Stimulated activated naive CD8-positive, alpha-beta T cell treated with anti-CD3 and anti-CD28 coated beads, Interleukin-15, amount 100 ng/mL, for 72 hours (primary cell): Measurements from ENCODE around the gene TENM4.
A peak's percentile ranks its signal among the peaks of the same experiment; 100 is the strongest.

Experiments
- ATAC-seq: fragments of 150-1000 bp; cut with Tn5 transposase; 2 replicates; pipeline ENCODE4 v1.10.0; 2021; ENCODE audit warnings: mild to moderate bottlenecking, moderate library complexity
- DNase-seq, 2 donors: peaks; one replicate each; pipeline ENCODE4 v3.0.0; 2021 to 2022
- H3K27ac Mint-ChIP-seq, 2 donors: one replicate each; pipeline ENCODE4 v1.8.0; 2022; ENCODE audit warnings: mild to moderate bottlenecking in 2 of 2, mixed read lengths in 2 of 2, moderate library complexity in 2 of 2
- H3K27me3 Mint-ChIP-seq: one replicate; pipeline ENCODE4 v1.8.0; 2022; ENCODE audit warnings: mixed read lengths
- H3K4me1 Mint-ChIP-seq: one replicate; pipeline ENCODE4 v1.8.0; 2022; ENCODE audit warnings: mild to moderate bottlenecking, mixed read lengths
- H3K4me3 Mint-ChIP-seq, 2 donors: one replicate each; pipeline ENCODE4 v1.8.0; 2022; ENCODE audit warnings: mild to moderate bottlenecking in 2 of 2, mixed read lengths in 2 of 2, moderate library complexity in 1 of 2
- H3K9me3 Mint-ChIP-seq, 2 donors: one replicate each; pipeline ENCODE4 v1.8.0; 2022; ENCODE audit warnings: mixed read lengths in 2 of 2

The TENM4 gene

DNA sequence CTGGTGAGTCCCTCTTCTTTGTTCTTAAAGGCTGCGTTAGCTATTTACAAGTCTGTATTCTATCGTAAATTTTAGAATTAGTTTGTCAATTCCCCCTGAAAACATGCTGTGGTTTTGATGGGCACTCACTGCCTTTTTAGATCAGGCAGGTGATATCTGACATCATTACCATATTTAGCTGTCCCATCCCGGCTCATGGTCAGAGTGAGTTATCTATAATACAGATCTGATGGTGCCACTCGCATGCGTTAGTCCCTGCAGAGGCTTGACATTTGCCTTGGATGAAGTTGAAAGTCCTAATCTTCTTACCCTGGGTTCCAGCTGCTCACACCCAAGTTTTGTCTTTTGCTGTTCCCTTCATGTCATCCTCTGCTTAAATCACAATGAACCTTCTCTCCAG, 715.6 kb downstream of the TENM4 start:
- no peak for DNase-seq
- Mint-ChIP-seq H3K27me3 (peaks cover 21% of the 10 kb centered on the region), H3K9me3 (no peaks in the 10 kb centered on the region), H3K27ac (no peak overlapping the region), H3K4me1 (no peaks in the 10 kb centered on the region), H3K4me3 (no peak overlapping the region)
- ATAC-seq = no peak

GRCh38 chr11:78722786-78723185, 718.0 kb downstream of the TENM4 start:
- ATAC-seq (no peak), DNase-seq (no peak)
- no peak overlapping the region for H3K27ac Mint-ChIP-seq
- H3K4me1 Mint-ChIP-seq = no peaks in the 10 kb centered on the region
- no peak overlapping the region for H3K4me3 Mint-ChIP-seq
- H3K27me3 Mint-ChIP-seq = no peaks in the 10 kb centered on the region
- H3K9me3 Mint-ChIP-seq = no peaks in the 10 kb centered on the region

DNA sequence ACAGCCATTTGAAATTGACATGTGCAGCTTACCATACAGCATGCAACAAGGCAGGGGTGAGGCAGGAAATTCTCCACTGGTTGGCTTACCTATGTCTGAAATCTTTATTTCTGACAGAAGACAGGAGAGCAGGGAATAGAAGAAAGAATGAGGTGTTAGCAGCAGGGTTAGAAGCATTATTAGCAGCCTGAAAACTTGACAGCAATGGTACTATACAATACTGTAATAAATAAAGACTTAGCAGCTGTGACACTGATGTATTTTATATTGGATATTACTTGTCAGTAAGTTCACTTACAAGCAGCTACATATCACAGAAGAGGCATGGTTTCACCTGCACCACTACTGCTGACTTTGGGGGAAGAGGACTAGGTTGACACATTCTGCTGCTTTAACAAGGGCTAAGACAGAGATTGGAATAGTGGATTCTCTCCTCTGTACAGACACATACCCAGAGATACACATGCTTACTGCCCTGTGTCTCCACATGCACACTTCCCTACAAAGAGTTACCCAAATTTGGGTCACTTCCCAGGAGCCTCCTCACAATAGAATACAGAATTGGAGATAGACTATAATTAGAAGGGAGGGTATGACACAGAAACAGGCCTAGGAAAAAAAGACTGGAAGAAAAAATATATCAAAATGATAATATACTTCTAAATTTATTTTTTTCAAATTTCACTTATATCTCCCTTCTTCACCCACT, 720.4 kb downstream of the TENM4 start:
- H3K4me1 Mint-ChIP-seq = no peaks in the 10 kb centered on the region
- ATAC-seq (no peak), DNase-seq (no peak)
- H3K9me3 Mint-ChIP-seq = no peaks in the 10 kb centered on the region
- H3K27me3 Mint-ChIP-seq = no peaks in the 10 kb centered on the region
- H3K27ac Mint-ChIP-seq = no peak overlapping the region
- no peak overlapping the region for H3K4me3 Mint-ChIP-seq

GRCh38 chr11:78717041-78717440, 723.8 kb downstream of the TENM4 start:
- H3K9me3 Mint-ChIP-seq = no peaks in the 10 kb centered on the region
- no peaks in the 10 kb centered on the region for H3K27me3 Mint-ChIP-seq
- DNase-seq (no peak), ATAC-seq (no peak)
- no peak overlapping the region for H3K4me3 Mint-ChIP-seq
- no peak overlapping the region for H3K27ac Mint-ChIP-seq
- no peaks in the 10 kb centered on the region for H3K4me1 Mint-ChIP-seq

DNA sequence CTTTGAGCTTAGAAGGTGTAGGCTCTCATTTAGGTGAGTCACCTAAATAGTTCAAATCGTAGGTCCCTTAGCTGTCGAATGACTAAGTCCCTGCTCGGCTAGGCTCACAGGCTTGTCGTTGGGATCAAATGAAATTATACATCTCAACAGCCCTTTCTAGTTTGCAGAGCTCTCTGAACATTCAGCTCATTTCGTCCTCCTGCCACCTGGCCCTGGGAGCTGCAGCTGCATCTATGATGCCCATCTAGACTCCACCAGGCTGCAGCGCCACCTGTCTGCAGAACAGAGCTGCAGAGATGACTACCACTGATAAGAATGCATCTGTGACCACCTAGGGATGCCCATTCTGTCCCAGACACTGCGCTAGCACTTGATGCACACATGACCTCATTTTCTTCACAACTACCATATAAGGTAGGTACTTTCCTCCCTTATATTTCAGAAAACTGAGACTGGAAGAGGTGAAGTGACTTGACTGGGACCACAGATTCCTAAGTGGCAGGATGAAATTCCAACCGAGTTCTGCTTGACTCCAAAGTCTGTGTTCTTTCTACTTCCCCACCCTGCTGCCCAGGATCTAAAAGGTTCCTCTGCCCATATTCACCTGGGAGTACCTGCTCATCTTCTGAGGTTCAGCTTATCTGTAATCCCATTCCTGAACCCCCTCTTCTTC, 725.1 kb downstream of the TENM4 start:
- Mint-ChIP-seq H3K4me1 (no peaks in the 10 kb centered on the region), H3K4me3 (no peak overlapping the region), H3K9me3 (no peaks in the 10 kb centered on the region), H3K27me3 (no peaks in the 10 kb centered on the region), H3K27ac (no peak overlapping the region)
- DNase-seq (peak; percentile 34 to 55), ATAC-seq (peak; percentile 82)

DNA sequence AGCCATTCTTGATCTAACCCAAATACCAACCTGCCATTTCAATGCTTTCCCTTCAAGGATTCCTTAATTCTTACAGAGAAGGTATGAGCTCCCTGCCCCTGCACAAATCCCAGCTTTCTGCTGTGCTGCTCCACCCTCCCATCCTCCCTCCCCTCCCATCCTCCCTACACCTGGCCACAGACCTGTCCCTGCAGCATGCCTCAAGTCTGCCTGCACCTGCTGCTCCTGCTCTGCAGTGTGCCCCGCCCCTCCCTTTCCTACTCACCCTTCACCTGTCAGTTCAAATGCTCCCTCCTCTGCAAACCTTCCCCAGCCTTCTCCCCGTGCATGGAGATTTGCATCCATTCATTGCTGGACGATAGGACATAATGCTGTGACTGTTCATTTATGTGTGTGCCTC, 726.3 kb downstream of the TENM4 start:
- Mint-ChIP-seq H3K27me3 (no peaks in the 10 kb centered on the region), H3K4me3 (no peak overlapping the region), H3K9me3 (no peaks in the 10 kb centered on the region), H3K27ac (no peak overlapping the region), H3K4me1 (no peaks in the 10 kb centered on the region)
- DNase-seq = no peak
- ATAC-seq = no peak

GRCh38 chr11:78711735-78712134, 729.1 kb downstream of the TENM4 start:
- ATAC-seq = no peak
- no peak for DNase-seq
- Mint-ChIP-seq H3K4me3 (no peak overlapping the region), H3K27me3 (no peaks in the 10 kb centered on the region), H3K27ac (no peak overlapping the region), H3K4me1 (no peaks in the 10 kb centered on the region), H3K9me3 (no peaks in the 10 kb centered on the region)

GRCh38 chr11:78710417-78710816, 730.4 kb downstream of the TENM4 start:
- Mint-ChIP-seq H3K4me1 (no peaks in the 10 kb centered on the region), H3K27me3 (no peaks in the 10 kb centered on the region), H3K27ac (no peak overlapping the region), H3K9me3 (no peaks in the 10 kb centered on the region), H3K4me3 (no peak overlapping the region)
- no peak for DNase-seq
- ATAC-seq = no peak

- ATAC-seq (no peak), DNase-seq (no peak)
- Mint-ChIP-seq H3K27ac (no peak overlapping the region), H3K9me3 (no peaks in the 10 kb centered on the region), H3K27me3 (no peaks in the 10 kb centered on the region), H3K4me3 (no peak overlapping the region), H3K4me1 (no peaks in the 10 kb centered on the region)
Observed at GRCh38 chr11:78708388-78708787, 732.4 kb downstream of the TENM4 start.

GRCh38 chr11:78706551-78706950, 734.3 kb downstream of the TENM4 start:
- ATAC-seq = no peak
- H3K4me1 Mint-ChIP-seq = no peaks in the 10 kb centered on the region
- no peaks in the 10 kb centered on the region for H3K27me3 Mint-ChIP-seq

DNA sequence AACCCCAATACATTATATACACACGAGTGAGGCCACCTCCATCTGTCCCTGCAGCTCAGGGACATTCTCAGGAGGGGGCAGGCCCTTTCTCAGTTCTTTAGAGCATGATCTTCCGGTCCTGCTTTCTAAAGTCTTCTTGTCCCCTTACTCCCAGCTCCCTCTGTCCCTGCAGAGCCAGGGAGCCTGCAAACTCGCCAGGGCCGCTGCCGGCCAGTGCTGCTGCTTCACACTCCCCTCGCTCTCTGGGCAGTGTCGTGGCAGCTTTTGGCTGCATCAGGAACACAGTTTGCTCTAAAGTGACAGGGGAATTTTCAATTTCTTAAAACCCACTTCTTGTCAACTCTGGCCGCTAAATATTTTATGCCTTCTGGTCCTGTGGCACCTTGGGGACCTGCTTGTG, 736.0 kb downstream of the TENM4 start:
- ATAC-seq = no peak
- H3K9me3 Mint-ChIP-seq = no peaks in the 10 kb centered on the region

More at GRCh38 chr11:78706551-78706950, 734.3 kb downstream of the TENM4 start:
- no peak for DNase-seq
- Mint-ChIP-seq H3K27ac (no peak overlapping the region), H3K9me3 (no peaks in the 10 kb centered on the region), H3K4me3 (no peak overlapping the region)

GRCh38 chr11:78699609-78700135, 741.2 kb downstream of the TENM4 start:
- H3K4me3 Mint-ChIP-seq = no peak overlapping the region
- DNase-seq (no peak), ATAC-seq (no peak)
- no peaks in the 10 kb centered on the region for H3K4me1 Mint-ChIP-seq
- no peaks in the 10 kb centered on the region for H3K9me3 Mint-ChIP-seq
- H3K27ac Mint-ChIP-seq = peak overlapping the region in 1 of 2 donors; percentile 49
- H3K27me3 Mint-ChIP-seq = peaks cover 39% of the 10 kb centered on the region

More for the DNA sequence above, 736.0 kb downstream of the TENM4 start:
- no peak overlapping the region for H3K27ac Mint-ChIP-seq
- H3K27me3 Mint-ChIP-seq = peaks cover under 1% of the 10 kb centered on the region
- no peaks in the 10 kb centered on the region for H3K4me1 Mint-ChIP-seq
- no peak overlapping the region for H3K4me3 Mint-ChIP-seq
- DNase-seq = no peak

GRCh38 chr11:78698612-78699011, 742.2 kb downstream of the TENM4 start:
- DNase-seq = no peak
- no peaks in the 10 kb centered on the region for H3K9me3 Mint-ChIP-seq
- H3K27ac Mint-ChIP-seq = no peak overlapping the region
- no peak for ATAC-seq
- H3K27me3 Mint-ChIP-seq = peaks cover 39% of the 10 kb centered on the region
- H3K4me1 Mint-ChIP-seq = no peaks in the 10 kb centered on the region
- H3K4me3 Mint-ChIP-seq = no peak overlapping the region

GRCh38 chr11:78696177-78696576, 744.7 kb downstream of the TENM4 start:
- no peak overlapping the region for H3K27ac Mint-ChIP-seq
- no peak overlapping the region for H3K4me3 Mint-ChIP-seq
- H3K9me3 Mint-ChIP-seq = no peaks in the 10 kb centered on the region
- no peak for ATAC-seq
- no peak for DNase-seq
- H3K27me3 Mint-ChIP-seq = peaks cover 55% of the 10 kb centered on the region
- no peaks in the 10 kb centered on the region for H3K4me1 Mint-ChIP-seq

- Mint-ChIP-seq H3K4me3 (no peak overlapping the region), H3K4me1 (no peaks in the 10 kb centered on the region), H3K27ac (no peak overlapping the region), H3K9me3 (no peaks in the 10 kb centered on the region), H3K27me3 (peaks cover 61% of the 10 kb centered on the region)
- ATAC-seq = no peak
- no peak for DNase-seq
Observed at GRCh38 chr11:78694152-78694551, 746.7 kb downstream of the TENM4 start.

DNA sequence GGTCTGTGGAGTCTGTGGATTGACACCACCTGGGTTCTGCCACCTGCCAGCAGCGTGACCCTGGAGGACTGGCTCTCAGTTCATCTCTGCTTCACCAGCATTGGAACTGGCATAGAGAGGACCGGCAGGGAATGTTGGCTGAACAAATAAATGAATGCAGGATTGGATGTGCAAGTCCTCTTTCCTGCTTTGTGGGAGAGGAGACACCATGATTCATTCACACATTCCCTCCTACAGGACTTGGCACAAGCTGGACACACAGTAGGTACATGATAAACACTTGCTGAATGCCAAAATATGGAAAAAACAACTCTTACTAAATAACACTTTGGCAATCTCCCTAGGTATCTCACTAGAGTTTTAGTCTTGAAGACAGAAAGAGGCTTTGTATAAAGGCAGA, 749.6 kb downstream of the TENM4 start:
- DNase-seq (no peak), ATAC-seq (no peak)
- Mint-ChIP-seq H3K27ac (no peak overlapping the region), H3K9me3 (no peaks in the 10 kb centered on the region), H3K4me3 (no peak overlapping the region), H3K27me3 (peaks cover 44% of the 10 kb centered on the region), H3K4me1 (no peaks in the 10 kb centered on the region)
